ENCODE results near the gene KLF3. TPM values are rescaled to one million over a fixed set of nuclear protein-coding genes. Genes with fewer than 3 reads are reported as not detected.

KLF3 gene
- total RNA-seq, 1 donor from 2014 or later: 62.0 TPM

DNA sequence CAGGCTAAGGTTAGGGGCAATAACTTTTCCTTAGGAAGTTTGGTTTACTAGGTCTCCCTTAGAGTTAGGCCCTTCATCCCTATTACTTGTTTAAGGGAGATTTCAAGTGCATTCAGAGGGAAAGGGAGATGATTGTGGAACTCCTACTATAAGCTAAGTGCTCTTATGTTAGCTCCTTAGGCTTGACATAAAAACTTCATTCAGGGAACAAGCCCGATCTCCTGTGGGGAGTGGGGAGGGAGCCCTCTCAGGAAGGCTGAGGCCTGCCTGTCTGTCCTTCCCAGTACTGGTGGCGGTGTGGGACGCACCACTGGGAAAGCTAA, 8.0 kb downstream of the KLF3 start:
- Mint-ChIP-seq H3K9me3 (no peaks in the 10 kb centered on the region), H3K27ac (peak overlapping the region; percentile 93), H3K27me3 (peaks cover 2% of the 10 kb centered on the region), H3K4me3 (peak overlapping the region; percentile 83), H3K4me1 (ENCODE audit: unreplicated experiment) (peaks cover 81% of the 10 kb centered on the region), H3K36me3 (peaks cover 7% of the 10 kb centered on the region)
- TF ChIP-seq, protein P1, sequence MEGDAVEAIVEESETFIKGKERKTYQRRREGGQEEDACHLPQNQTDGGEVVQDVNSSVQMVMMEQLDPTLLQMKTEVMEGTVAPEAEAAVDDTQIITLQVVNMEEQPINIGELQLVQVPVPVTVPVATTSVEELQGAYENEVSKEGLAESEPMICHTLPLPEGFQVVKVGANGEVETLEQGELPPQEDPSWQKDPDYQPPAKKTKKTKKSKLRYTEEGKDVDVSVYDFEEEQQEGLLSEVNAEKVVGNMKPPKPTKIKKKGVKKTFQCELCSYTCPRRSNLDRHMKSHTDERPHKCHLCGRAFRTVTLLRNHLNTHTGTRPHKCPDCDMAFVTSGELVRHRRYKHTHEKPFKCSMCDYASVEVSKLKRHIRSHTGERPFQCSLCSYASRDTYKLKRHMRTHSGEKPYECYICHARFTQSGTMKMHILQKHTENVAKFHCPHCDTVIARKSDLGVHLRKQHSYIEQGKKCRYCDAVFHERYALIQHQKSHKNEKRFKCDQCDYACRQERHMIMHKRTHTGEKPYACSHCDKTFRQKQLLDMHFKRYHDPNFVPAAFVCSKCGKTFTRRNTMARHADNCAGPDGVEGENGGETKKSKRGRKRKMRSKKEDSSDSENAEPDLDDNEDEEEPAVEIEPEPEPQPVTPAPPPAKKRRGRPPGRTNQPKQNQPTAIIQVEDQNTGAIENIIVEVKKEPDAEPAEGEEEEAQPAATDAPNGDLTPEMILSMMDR (conservative IDR thresholded peaks at IDR 0.05): no peak
- no peak for DNase-seq (ENCODE audit: extremely low spot score, unreplicated experiment)

DNA sequence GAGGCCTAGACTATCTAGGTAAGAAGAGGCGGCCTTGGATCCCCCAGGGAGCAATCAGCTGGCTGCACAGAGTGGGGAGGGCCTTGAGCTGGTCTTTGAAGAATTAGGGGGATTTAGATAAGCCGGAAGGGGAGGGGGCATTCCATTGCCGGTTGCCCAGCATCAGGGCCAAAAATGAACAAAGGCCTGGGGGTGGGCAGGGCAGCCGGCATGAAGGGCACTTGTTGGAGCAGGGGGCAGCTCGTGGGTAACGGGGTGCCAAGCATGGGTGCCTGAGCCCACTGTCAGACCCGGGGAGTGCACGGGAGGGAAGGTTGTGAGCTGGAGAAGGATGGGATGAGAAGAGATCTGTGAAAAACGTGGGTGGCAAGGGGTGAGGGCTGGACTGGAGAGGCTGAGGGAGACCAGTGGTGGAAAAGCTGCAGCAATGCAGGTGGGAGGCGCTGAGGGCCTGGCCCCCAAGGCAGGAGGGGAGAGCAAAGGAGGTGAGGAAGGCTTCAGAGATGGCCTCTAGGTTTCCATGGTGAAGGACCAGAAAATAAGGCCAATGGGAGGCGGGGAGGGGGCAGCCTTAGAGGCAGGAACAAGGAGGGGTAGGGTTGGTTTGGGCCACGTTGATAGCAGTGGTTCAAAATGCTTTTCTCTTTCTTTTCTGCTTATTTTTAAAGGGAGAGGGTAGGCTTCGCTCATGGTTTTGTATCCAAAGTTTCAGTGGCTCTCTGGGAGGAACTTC, 8.6 kb downstream of the KLF3 start:
- Mint-ChIP-seq H3K9me3 (no peaks in the 10 kb centered on the region), H3K27ac (peak overlapping the region; percentile 93), H3K4me3 (peak overlapping the region; percentile 83), H3K36me3 (peaks cover 7% of the 10 kb centered on the region), H3K27me3 (no peaks in the 10 kb centered on the region), H3K4me1 (ENCODE audit: unreplicated experiment) (peaks cover 80% of the 10 kb centered on the region)
- DNase-seq (ENCODE audit: extremely low spot score, unreplicated experiment): no peak
- TF ChIP-seq, protein P1 (conservative IDR thresholded peaks at IDR 0.05): no peak

DNA sequence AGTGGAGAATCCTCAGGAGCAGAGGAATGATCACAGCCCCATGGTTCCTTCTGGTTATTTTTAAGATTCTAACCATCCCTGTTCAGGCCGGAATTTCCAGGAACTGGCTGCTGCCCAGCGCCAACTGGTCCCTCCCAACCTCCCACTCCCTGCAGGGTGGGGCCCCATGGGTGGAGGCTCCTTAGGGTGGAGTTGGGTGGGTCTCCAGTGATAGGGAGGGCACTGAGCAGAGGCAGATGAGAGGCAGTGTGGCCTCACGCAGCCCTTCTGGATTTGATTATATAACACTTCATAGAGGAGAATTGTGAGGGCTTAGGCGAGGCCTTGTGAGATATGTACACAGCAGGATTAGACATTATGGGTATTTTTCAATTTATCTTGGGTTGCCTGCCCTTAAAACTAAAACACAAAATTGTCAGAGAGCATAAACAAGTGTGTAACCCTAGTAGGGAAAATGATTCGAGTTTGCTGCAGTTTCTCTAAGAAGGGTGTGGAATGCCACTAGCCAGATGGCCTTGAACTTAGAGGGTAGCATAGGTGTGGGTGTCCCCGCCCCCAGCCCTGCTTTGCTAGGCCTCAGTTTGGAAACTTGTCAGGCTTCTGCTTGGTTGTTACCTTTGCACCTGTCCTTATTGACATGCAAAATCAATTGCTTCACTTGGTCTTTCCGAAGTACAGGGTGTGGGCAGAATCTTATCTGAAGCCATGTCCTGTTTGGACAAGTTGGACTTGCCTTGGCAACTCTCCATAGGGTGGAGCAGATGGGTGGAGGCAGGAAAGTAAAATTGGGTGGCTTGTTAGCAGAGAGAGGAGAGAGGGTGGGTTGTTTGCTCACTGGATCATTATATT, 9.4 kb downstream of the KLF3 start:
- peak overlapping the region; percentile 93 for H3K27ac Mint-ChIP-seq
- no peaks in the 10 kb centered on the region for H3K27me3 Mint-ChIP-seq
- H3K4me3 Mint-ChIP-seq: peak overlapping the region; percentile 83
- no peak for DNase-seq (ENCODE audit: extremely low spot score, unreplicated experiment)
- peaks cover 84% of the 10 kb centered on the region for H3K4me1 Mint-ChIP-seq (ENCODE audit: unreplicated experiment)
- TF ChIP-seq, protein P1 (conservative IDR thresholded peaks at IDR 0.05): no peak
- H3K36me3 Mint-ChIP-seq: peaks cover 15% of the 10 kb centered on the region
- no peaks in the 10 kb centered on the region for H3K9me3 Mint-ChIP-seq

DNA sequence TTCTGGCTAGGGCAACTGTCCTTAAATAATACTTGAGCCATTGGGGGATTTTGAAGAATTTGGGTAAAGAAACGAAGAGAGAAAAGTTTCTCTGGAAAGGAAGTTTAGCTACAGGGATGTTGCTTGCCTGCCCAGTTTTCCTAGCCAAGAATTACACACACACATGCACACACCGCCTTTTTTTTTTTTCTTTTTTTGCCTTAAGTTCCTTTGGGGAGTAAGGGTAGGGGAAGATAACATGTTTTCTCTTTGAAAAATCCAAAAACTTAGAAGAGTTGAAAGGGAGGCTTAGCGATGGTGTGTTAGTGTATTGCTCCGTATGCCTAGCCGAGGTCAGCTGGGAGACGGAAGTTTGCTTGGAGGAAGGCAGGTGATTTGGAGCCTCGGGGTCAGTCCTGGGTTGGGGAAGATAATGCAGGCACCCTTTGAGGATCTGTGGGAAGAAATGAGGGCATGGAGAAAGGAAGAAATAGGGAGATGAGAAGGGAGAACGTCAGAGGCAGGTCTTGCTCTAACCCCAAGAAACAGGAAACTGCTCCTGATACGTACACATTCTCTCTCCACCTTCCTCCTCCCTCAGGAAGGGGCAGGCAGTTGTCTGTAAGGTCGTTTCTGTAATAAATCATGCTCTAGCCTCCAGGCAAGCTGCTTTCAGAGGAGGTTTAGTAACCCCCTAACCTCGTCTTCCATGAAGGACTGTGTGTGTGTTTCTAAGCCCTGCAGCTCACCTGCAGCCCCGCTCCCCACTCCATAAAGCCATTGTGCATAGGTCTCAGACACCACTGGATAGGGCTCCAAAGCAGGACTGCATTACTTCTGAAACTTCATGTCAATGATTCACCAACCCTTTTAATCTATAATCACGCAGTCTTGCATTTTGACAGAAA, 10.5 kb downstream of the KLF3 start:
- Mint-ChIP-seq H3K4me1 (ENCODE audit: unreplicated experiment) (peaks cover 76% of the 10 kb centered on the region), H3K4me3 (peak overlapping the region; percentile 83), H3K27ac (peak overlapping the region; percentile 93), H3K9me3 (no peaks in the 10 kb centered on the region), H3K27me3 (no peaks in the 10 kb centered on the region), H3K36me3 (peaks cover 22% of the 10 kb centered on the region)
- TF ChIP-seq, protein P1 (conservative IDR thresholded peaks at IDR 0.05): no peak
- no peak for DNase-seq (ENCODE audit: extremely low spot score, unreplicated experiment)

Data from type B pancreatic cell (in vitro differentiated cells).